Lower leg skin (tissue), 3 donors: ENCODE results near the gene PATZ1.
"Not testable (repeated sequence)": the region's sequence is repeated elsewhere in the genome, so short reads cannot be mapped to it uniquely, and the experiment has no call there.

ENCODE experiments used
- POLR2A ChIP-seq, 2 donors: fragments of 450-650 bp; IDR thresholded peaks; one replicate each; pipeline ENCODE4 v1.6.1; 2016 to 2017; ENCODE audit warnings: antibody characterized with exemption in 2 of 2, mild to moderate bottlenecking in 1 of 2, moderate library complexity in 1 of 2
- TF ChIP-seq, protein P1 (sequence below), 3 donors: fragments of 450-650 bp; IDR thresholded peaks; one replicate each; pipeline ENCODE4 v1.5.1; 2016; ENCODE audit warnings: antibody characterized with exemption in 3 of 3, mild to moderate bottlenecking in 3 of 3, moderate library complexity in 2 of 3

DNA sequence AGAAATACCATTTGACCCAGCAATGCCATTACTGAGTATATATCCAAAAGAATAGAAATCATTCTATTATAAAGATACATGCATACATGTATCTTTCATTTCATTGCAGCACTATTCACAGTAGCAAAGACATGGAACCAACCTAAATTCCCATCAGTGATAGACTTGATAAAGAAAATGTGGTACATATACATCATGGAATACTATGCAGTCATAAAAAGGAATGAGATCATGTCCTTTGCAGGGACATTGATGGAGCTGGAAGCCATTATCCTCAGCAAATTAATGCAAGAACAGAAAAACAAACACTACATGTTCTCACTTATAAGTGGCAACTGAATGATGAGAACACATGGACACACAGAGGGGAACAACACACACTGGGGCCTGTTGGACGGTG, 31.9 kb downstream of the PATZ1 start:
- TF ChIP-seq, protein P1, sequence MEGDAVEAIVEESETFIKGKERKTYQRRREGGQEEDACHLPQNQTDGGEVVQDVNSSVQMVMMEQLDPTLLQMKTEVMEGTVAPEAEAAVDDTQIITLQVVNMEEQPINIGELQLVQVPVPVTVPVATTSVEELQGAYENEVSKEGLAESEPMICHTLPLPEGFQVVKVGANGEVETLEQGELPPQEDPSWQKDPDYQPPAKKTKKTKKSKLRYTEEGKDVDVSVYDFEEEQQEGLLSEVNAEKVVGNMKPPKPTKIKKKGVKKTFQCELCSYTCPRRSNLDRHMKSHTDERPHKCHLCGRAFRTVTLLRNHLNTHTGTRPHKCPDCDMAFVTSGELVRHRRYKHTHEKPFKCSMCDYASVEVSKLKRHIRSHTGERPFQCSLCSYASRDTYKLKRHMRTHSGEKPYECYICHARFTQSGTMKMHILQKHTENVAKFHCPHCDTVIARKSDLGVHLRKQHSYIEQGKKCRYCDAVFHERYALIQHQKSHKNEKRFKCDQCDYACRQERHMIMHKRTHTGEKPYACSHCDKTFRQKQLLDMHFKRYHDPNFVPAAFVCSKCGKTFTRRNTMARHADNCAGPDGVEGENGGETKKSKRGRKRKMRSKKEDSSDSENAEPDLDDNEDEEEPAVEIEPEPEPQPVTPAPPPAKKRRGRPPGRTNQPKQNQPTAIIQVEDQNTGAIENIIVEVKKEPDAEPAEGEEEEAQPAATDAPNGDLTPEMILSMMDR (IDR thresholded peaks at IDR 0.05) = not testable (repeated sequence)
- not testable (repeated sequence) for TF ChIP-seq POLR2A (IDR thresholded peaks at IDR 0.05)
